GM12864 (cell line): ENCODE data around the gene COX7A2.

ENCODE experiments used
- DNase-seq: peaks from one replicate; pipeline ENCODE4 v3.0.0-alpha.2; 2011; ENCODE audit warnings: low read depth
- H3K4me3 ChIP-seq: 2 replicates; pipeline ENCODE4 v1.5.1; 2011; ENCODE audit warnings: mild to moderate bottlenecking, low read depth, low read length, control low read depth
- CTCF ChIP-seq: IDR thresholded peaks from 2 replicates; pipeline ENCODE4 v1.5.1; 2011; ENCODE audit warnings: low read depth, mild to moderate bottlenecking, moderate library complexity, low read length, control low read depth, inconsistent platforms; ENCODE audit errors: missing control alignments

Gene COX7A2

GRCh38 chr6:75287424-75287823 is 43.8 kb upstream of the COX7A2 start:
- DNase-seq: no peak
- TF ChIP-seq CTCF: no peak
- H3K4me3 ChIP-seq: no peak overlapping the region; the same call in 1 of the 2 replicates

DNA sequence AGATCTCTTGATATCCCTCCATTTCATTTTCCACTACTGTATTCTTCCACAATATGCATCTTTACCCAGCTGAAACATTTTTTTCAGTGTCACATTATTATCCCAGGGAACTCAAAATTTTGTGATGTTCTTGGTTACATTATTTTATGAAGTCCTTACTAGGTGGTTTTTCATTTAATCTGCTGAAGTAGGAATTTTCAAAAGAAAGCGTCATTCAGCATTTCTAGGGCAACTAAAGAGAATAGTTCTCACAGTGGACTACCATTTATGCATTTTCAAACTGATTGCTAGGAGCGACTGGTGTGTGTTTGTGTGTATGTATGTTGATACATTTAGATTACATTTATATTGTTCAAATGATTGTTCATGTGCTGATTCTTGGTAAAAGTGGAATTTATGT is 43.4 kb upstream of the COX7A2 start:
- DNase-seq: no peak
- H3K4me3 ChIP-seq: no peak overlapping the region; the same call in 1 of the 2 replicates
- TF ChIP-seq CTCF: no peak

GRCh38 chr6:75285283-75285639 is 41.7 kb upstream of the COX7A2 start:
- no peak for TF ChIP-seq CTCF
- DNase-seq: no peak
- H3K4me3 ChIP-seq: peak overlapping the region; percentile 60

DNA sequence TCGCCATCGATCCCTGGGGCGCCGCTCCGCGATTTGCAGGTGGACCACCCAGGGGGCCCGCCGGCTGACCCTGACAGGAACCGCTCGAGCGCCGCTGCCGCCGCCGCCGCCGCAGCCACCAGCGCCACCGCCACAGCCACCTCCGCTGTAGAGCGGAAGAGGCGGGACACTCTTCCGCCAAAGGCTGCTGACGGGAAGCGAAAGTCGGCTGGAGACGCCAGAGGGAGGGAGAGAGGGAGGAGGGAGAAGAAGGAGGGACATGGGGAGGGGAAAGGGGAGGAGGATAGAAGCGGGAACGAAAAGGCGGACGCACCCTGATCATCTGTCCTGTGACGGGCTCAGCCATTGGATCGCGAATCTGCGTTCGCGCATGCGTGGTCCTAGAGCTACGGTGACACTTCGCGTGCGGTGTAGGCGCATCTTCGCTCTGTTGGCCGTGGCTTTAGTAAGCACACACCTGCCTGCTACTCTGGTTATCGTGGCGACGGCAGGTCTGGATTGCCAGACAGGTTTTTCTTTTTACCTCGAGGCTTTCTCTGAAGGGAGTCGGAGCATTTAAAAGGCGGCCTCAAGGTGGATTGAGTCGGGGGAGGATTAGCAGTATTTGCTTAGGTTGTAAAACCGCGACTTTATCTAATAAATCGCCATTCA is 41.2 kb upstream of the COX7A2 start, which contains the start of gene TMEM30A:
Gene TMEM30A, minus strand, starts transcription at position 161 of the 651 bp plus-strand sequence. Its CDS starts 154 bp downstream, at position 7.
- peak; percentile 99 for DNase-seq
- TF ChIP-seq CTCF: no peak
- peak within 1 kb of the TSS; percentile 60 for H3K4me3 ChIP-seq

DNA sequence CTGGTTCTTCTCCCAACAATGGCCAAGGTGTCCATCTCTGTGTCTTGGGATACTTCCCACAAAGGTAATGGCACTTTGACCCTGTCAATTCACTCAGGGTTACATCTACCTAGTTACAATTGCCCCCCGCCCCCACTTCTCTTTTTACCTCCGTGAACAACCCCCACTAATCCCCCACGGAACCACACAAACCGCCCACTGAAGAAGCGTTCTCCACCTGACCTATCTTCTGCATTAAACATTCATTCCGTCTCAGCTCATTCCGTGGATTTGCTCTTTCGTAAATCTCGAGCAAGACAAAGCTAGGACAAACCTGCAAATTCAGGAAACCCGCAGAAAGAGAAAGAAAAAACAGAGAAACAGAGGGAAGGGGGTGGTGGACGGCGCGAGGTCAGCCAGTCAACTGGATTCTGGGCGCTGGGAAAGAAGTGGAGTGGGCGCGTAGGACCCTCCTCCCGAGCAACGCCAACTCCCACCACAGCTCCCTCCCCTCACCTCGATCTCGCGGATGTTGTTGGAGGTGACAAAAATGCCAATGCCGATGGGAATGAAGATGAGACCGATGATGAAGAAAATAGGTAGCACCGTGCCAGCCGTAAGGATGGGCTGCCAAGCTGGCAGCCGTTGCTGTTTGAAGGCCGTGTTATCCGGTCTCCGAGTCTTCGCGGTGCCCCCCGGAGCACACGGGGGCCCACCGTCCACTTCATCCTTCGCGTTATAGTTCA is 40.5 kb upstream of the COX7A2 start:
- H3K4me3 ChIP-seq: peak overlapping the region; percentile 60
- no peak for DNase-seq
- no peak for TF ChIP-seq CTCF

DNA sequence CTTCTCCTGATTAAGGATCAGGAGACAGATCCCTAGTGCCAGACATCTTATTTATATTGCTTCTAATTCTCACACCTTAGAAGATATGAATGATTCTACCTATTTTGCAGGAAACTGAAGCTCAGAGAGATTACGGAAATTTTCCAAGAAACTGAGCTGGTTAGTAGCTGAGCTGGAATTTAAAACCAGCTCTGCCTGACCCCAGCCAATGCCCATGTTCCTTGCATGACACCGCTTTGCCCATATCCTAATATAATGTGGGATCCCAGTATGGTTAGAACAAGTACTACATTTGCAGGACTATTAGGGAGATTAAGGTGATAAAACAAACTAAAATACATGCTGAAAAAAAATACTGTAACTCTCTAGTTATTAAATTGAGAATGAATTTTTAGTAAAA is 39.1 kb upstream of the COX7A2 start:
- H3K4me3 ChIP-seq: peak overlapping the region; percentile 60
- no peak for TF ChIP-seq CTCF
- DNase-seq: no peak
